ENCODE results near the gene DUSP10. TPM values are rescaled to one million over a fixed set of nuclear protein-coding genes. Genes with fewer than 3 reads are reported as not detected.

The DUSP10 gene
- total RNA-seq, 1 experiment from 2014 or later: 1.6 TPM

DNA sequence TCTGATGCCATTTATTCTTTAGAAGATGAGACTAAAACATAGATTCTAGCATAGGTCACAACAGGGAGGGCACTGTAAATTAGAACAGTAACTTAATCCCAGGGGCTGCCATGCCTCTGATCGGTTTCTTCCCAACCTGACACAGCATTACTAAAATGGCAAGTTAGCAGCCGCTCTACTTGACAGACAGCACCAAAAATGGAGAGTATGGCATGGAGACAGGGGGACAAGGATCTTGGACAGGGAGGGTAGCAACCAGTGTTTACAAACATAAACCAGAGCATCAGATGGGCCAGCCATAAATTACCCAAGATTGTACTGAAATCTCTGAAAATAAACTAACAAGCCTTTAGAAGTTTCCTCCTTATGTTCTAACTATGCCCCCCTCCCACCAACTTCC, 5.9 kb downstream of the DUSP10 start:
- H3K27ac Mint-ChIP-seq: no peak overlapping the region
- H3K9me3 Mint-ChIP-seq: no peaks in the 10 kb centered on the region
- ATAC-seq: no peak
- ChIA-PET POLR2A (no interaction called here), CTCF (no interaction called here)
- H3K36me3 Mint-ChIP-seq: peaks cover 19% of the 10 kb centered on the region
- no peak overlapping the region for H3K4me3 Mint-ChIP-seq
- 0 out of 2 replicates have a peak, but pooled peaks cover 7% of the 10 kb centered on the region for H3K4me1 Mint-ChIP-seq
- no peaks in the 10 kb centered on the region; the same call in 1 of the 2 replicates for H3K27me3 Mint-ChIP-seq (ENCODE audit: low read depth)
- no peak for TF ChIP-seq FOXJ3 (CRISPR knock-in tag; IDR thresholded peaks at IDR 0.05; ENCODE audit: borderline replicate concordance)
- TF ChIP-seq ZNF121 (CRISPR knock-in tag; IDR thresholded peaks at IDR 0.05): no peak
- no peak for TF ChIP-seq HMGA2 (CRISPR knock-in tag; IDR thresholded peaks at IDR 0.05)
- TF ChIP-seq JUN (CRISPR knock-in tag; IDR thresholded peaks at IDR 0.05): no peak
- TF ChIP-seq RORB (CRISPR knock-in tag; IDR thresholded peaks at IDR 0.05): no peak
- TF ChIP-seq, protein P1, sequence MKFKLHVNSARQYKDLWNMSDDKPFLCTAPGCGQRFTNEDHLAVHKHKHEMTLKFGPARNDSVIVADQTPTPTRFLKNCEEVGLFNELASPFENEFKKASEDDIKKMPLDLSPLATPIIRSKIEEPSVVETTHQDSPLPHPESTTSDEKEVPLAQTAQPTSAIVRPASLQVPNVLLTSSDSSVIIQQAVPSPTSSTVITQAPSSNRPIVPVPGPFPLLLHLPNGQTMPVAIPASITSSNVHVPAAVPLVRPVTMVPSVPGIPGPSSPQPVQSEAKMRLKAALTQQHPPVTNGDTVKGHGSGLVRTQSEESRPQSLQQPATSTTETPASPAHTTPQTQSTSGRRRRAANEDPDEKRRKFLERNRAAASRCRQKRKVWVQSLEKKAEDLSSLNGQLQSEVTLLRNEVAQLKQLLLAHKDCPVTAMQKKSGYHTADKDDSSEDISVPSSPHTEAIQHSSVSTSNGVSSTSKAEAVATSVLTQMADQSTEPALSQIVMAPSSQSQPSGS (CRISPR knock-in tag; IDR thresholded peaks at IDR 0.05; ENCODE audit: borderline replicate concordance, low read depth): no peak
- TF ChIP-seq, protein P2, sequence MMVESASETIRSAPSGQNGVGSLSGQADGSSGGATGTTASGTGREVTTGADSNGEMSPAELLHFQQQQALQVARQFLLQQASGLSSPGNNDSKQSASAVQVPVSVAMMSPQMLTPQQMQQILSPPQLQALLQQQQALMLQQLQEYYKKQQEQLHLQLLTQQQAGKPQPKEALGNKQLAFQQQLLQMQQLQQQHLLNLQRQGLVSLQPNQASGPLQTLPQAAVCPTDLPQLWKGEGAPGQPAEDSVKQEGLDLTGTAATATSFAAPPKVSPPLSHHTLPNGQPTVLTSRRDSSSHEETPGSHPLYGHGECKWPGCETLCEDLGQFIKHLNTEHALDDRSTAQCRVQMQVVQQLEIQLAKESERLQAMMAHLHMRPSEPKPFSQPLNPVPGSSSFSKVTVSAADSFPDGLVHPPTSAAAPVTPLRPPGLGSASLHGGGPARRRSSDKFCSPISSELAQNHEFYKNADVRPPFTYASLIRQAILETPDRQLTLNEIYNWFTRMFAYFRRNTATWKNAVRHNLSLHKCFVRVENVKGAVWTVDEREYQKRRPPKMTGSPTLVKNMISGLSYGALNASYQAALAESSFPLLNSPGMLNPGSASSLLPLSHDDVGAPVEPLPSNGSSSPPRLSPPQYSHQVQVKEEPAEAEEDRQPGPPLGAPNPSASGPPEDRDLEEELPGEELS (CRISPR knock-in tag; IDR thresholded peaks at IDR 0.05): no peak
- TF ChIP-seq IRF2 (CRISPR knock-in tag; IDR thresholded peaks at IDR 0.05; ENCODE audit: borderline replicate concordance, low read depth): no peak
- TF ChIP-seq, protein P3, sequence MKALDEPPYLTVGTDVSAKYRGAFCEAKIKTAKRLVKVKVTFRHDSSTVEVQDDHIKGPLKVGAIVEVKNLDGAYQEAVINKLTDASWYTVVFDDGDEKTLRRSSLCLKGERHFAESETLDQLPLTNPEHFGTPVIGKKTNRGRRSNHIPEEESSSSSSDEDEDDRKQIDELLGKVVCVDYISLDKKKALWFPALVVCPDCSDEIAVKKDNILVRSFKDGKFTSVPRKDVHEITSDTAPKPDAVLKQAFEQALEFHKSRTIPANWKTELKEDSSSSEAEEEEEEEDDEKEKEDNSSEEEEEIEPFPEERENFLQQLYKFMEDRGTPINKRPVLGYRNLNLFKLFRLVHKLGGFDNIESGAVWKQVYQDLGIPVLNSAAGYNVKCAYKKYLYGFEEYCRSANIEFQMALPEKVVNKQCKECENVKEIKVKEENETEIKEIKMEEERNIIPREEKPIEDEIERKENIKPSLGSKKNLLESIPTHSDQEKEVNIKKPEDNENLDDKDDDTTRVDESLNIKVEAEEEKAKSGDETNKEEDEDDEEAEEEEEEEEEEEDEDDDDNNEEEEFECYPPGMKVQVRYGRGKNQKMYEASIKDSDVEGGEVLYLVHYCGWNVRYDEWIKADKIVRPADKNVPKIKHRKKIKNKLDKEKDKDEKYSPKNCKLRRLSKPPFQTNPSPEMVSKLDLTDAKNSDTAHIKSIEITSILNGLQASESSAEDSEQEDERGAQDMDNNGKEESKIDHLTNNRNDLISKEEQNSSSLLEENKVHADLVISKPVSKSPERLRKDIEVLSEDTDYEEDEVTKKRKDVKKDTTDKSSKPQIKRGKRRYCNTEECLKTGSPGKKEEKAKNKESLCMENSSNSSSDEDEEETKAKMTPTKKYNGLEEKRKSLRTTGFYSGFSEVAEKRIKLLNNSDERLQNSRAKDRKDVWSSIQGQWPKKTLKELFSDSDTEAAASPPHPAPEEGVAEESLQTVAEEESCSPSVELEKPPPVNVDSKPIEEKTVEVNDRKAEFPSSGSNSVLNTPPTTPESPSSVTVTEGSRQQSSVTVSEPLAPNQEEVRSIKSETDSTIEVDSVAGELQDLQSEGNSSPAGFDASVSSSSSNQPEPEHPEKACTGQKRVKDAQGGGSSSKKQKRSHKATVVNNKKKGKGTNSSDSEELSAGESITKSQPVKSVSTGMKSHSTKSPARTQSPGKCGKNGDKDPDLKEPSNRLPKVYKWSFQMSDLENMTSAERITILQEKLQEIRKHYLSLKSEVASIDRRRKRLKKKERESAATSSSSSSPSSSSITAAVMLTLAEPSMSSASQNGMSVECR (CRISPR knock-in tag; IDR thresholded peaks at IDR 0.05; ENCODE audit: borderline replicate concordance): no peak
- TF ChIP-seq, protein P4, sequence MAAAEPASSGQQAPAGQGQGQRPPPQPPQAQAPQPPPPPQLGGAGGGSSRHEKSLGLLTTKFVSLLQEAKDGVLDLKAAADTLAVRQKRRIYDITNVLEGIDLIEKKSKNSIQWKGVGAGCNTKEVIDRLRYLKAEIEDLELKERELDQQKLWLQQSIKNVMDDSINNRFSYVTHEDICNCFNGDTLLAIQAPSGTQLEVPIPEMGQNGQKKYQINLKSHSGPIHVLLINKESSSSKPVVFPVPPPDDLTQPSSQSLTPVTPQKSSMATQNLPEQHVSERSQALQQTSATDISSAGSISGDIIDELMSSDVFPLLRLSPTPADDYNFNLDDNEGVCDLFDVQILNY (CRISPR knock-in tag; IDR thresholded peaks at IDR 0.05): no peak
- no peak for TF ChIP-seq PRRX2 (CRISPR knock-in tag; IDR thresholded peaks at IDR 0.05)
- no peak for TF ChIP-seq ETV6 (CRISPR knock-in tag; IDR thresholded peaks at IDR 0.05)
- no peak for TF ChIP-seq SMAD3 (CRISPR knock-in tag; IDR thresholded peaks at IDR 0.05; ENCODE audit: borderline replicate concordance)
- TF ChIP-seq, protein P5, sequence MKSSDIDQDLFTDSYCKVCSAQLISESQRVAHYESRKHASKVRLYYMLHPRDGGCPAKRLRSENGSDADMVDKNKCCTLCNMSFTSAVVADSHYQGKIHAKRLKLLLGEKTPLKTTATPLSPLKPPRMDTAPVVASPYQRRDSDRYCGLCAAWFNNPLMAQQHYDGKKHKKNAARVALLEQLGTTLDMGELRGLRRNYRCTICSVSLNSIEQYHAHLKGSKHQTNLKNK (CRISPR knock-in tag; IDR thresholded peaks at IDR 0.05): no peak
- no peak for TF ChIP-seq ZNF138 (CRISPR knock-in tag; conservative IDR thresholded peaks at IDR 0.05)
- DNase-seq (ENCODE audit: low spot score): no peak

DNA sequence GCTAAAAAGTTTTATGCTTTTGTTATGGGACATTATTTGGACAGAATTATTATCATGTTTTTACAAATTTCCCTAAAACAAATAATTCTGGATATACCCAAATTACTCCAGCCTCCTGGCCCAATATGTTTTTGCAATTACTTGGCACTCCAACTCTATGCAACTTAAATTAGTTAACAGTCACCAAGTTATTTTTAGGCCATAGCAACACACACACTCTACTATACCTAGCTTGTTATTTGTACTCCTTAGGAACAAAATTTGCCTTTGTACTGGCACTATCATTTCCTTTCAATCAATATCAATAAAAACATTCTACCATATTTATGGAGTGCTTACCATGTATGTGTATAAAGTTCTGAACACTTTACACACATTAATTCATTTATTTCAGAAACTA, 7.7 kb downstream of the DUSP10 start:
- Mint-ChIP-seq H3K27ac (no peak overlapping the region), H3K4me1 (peaks cover 11% of the 10 kb centered on the region; the same call in 1 of the 2 replicates)
- DNase-seq (ENCODE audit: low spot score): no peak

More for the DNA sequence above, 7.7 kb downstream of the DUSP10 start:
- Mint-ChIP-seq H3K9me3 (no peaks in the 10 kb centered on the region), H3K27me3 (ENCODE audit: low read depth) (no peaks in the 10 kb centered on the region; the same call in 1 of the 2 replicates), H3K36me3 (peaks cover 19% of the 10 kb centered on the region), H3K4me3 (no peak overlapping the region)
- ATAC-seq: no peak
- TF ChIP-seq SMAD4 (CRISPR knock-in tag; IDR thresholded peaks at IDR 0.05): no peak
- no peak for TF ChIP-seq TEAD4 (CRISPR knock-in tag; IDR thresholded peaks at IDR 0.05)
- TF ChIP-seq ETV6 (CRISPR knock-in tag; IDR thresholded peaks at IDR 0.05): no peak
- TF ChIP-seq, protein P6, sequence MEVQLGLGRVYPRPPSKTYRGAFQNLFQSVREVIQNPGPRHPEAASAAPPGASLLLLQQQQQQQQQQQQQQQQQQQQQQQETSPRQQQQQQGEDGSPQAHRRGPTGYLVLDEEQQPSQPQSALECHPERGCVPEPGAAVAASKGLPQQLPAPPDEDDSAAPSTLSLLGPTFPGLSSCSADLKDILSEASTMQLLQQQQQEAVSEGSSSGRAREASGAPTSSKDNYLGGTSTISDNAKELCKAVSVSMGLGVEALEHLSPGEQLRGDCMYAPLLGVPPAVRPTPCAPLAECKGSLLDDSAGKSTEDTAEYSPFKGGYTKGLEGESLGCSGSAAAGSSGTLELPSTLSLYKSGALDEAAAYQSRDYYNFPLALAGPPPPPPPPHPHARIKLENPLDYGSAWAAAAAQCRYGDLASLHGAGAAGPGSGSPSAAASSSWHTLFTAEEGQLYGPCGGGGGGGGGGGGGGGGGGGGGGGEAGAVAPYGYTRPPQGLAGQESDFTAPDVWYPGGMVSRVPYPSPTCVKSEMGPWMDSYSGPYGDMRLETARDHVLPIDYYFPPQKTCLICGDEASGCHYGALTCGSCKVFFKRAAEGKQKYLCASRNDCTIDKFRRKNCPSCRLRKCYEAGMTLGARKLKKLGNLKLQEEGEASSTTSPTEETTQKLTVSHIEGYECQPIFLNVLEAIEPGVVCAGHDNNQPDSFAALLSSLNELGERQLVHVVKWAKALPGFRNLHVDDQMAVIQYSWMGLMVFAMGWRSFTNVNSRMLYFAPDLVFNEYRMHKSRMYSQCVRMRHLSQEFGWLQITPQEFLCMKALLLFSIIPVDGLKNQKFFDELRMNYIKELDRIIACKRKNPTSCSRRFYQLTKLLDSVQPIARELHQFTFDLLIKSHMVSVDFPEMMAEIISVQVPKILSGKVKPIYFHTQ (CRISPR knock-in tag; IDR thresholded peaks at IDR 0.05): no peak
- no peak for TF ChIP-seq TEAD1 (CRISPR knock-in tag; IDR thresholded peaks at IDR 0.05)
- TF ChIP-seq, protein P7, sequence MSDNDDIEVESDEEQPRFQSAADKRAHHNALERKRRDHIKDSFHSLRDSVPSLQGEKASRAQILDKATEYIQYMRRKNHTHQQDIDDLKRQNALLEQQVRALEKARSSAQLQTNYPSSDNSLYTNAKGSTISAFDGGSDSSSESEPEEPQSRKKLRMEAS (CRISPR knock-in tag; IDR thresholded peaks at IDR 0.05): no peak
- TF ChIP-seq, protein P8, sequence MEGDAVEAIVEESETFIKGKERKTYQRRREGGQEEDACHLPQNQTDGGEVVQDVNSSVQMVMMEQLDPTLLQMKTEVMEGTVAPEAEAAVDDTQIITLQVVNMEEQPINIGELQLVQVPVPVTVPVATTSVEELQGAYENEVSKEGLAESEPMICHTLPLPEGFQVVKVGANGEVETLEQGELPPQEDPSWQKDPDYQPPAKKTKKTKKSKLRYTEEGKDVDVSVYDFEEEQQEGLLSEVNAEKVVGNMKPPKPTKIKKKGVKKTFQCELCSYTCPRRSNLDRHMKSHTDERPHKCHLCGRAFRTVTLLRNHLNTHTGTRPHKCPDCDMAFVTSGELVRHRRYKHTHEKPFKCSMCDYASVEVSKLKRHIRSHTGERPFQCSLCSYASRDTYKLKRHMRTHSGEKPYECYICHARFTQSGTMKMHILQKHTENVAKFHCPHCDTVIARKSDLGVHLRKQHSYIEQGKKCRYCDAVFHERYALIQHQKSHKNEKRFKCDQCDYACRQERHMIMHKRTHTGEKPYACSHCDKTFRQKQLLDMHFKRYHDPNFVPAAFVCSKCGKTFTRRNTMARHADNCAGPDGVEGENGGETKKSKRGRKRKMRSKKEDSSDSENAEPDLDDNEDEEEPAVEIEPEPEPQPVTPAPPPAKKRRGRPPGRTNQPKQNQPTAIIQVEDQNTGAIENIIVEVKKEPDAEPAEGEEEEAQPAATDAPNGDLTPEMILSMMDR (IDR thresholded peaks at IDR 0.05): no peak
- no peak for TF ChIP-seq ZNF317 (CRISPR knock-in tag; IDR thresholded peaks at IDR 0.05; ENCODE audit: borderline replicate concordance, low read depth)
- ChIA-PET POLR2A (no interaction called here), CTCF (no interaction called here)
